ENCODE data around the gene TNS4. TPM values are rescaled to one million over a fixed set of nuclear protein-coding genes. Genes with fewer than 3 reads are reported as not detected.

Gene TNS4
- total RNA-seq, 1 experiment from 2014 or later = 36.6 TPM

DNA sequence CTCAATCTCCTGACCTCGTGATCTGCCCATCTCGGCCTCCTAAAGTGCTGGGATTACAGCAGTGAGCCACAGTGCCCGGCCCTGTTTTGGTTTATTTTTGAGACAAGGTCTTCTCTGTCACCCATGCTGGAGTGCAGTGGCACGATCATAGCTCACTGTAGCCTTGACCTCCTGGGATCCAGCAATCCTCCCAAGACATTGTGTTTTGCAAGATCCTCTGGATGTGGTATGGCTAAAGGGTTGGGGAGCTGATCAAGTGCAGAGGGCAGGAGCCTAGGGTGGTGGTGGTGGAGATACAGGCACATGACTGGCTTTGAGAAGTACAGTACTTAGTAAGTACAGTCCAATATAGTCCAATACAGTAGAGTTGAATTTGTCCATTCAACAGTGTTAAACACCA, 16.6 kb upstream of the TNS4 start:
- intact Hi-C loops (cut with micrococcal nuclease) = no loop called here
- Histone ChIP-seq H3K4me2 (ENCODE audit: low read length) (peak overlapping the region; percentile 84), H3K4me3 (replicated peaks in 1 of 2; ENCODE audit: low read depth in 1 of 2, low read length in 2 of 2) (peak overlapping the region in 1 of 2 experiments; percentile 40; a peak in 2 of 4 replicates), H3K9me2 (ENCODE audit: insufficient read depth) (no peaks in the 10 kb centered on the region), H3K9ac (ENCODE audit: low read length) (peak overlapping the region; percentile 61), H3K4me1 (ENCODE audit: control insufficient read depth in 1 of 2, insufficient read depth in 2 of 2, low read length in 2 of 2) (peaks cover 77 to 100% of the 10 kb centered on the region in 2 experiments), H3K27me3 (ENCODE audit: insufficient read depth, low read length) (no peaks in the 10 kb centered on the region), H4K20me1 (ENCODE audit: insufficient read depth) (no peaks in the 10 kb centered on the region), H3K9me3 (ENCODE audit: control insufficient read depth in 1 of 2, insufficient read depth in 1 of 2, low read depth in 1 of 2, low read length in 2 of 2) (no peaks in the 10 kb centered on the region), H3K79me2 (ENCODE audit: insufficient read depth, low read length) (no peaks in the 10 kb centered on the region), H2AFZ (ENCODE audit: low read depth, low read length, poor library complexity, severe bottlenecking) (no peak overlapping the region), H3K36me3 (ENCODE audit: control insufficient read depth in 1 of 2, insufficient read depth in 2 of 2, low read length in 2 of 2) (no peaks in the 10 kb centered on the region), H3K27ac (ENCODE audit: low read depth, low read length) (peak overlapping the region; percentile 83)
- no peak for TF ChIP-seq YY1 (IDR thresholded peaks at IDR 0.05; ENCODE audit: extremely low read depth, insufficient replicate concordance, low read depth, low read length)
- TF ChIP-seq POLR2AphosphoS5 (IDR thresholded peaks at IDR 0.05; ENCODE audit: low read depth, low read length) = no peak
- TF ChIP-seq MAX (IDR thresholded peaks at IDR 0.05) = no peak
- TF ChIP-seq CEBPB (IDR thresholded peaks at IDR 0.05; ENCODE audit: low read depth) = no peak
- no peak for TF ChIP-seq ZNF274 (IDR thresholded peaks at IDR 0.05; ENCODE audit: low read depth, low read length)
- TF ChIP-seq TCF7L2 (IDR thresholded peaks at IDR 0.05; ENCODE audit: borderline replicate concordance, extremely low read depth, insufficient read depth, insufficient read length) = no peak
- no peak for TF ChIP-seq ATF3 (IDR thresholded peaks at IDR 0.05)
- TF ChIP-seq SP1 (IDR thresholded peaks at IDR 0.05; ENCODE audit: low read depth) = no peak
- CTCF ChIA-PET = interaction anchor here (0.6 kb wide), 1 partner anchor 42 kb away, joined by 3 read pairs; no protein-coding TSS in a partner anchor
- DNase-seq (ENCODE audit: low read depth, low spot score) (no peak), ATAC-seq (no peak)
- POLR2A ChIA-PET = interaction anchor here (1.3 to 2.4 kb wide), 3 partner anchors 10 to 16 kb away, joined by 6 to 11 read pairs (median 9); partner anchors contain the start of gene TNS4
- RAD21 ChIA-PET (ENCODE audit: low non-redundant PET in 1 of 2, low total read pairs in 2 of 2, uncharacterized antibody in 2 of 2, unreplicated experiment in 2 of 2) = interaction anchor here in 1 of 2 experiments (0.6 kb wide), 1 partner anchor 1267 kb away, joined by 3 read pairs; no protein-coding TSS in a partner anchor
- no TSS peak for BruUV-seq (replicated peaks)

GRCh38 chr17:40517286-40517662, 15.9 kb upstream of the TNS4 start:
- H3K9ac ChIP-seq (ENCODE audit: low read length) = peak overlapping the region; percentile 50
- peak overlapping the region; percentile 71 for H3K4me2 ChIP-seq (ENCODE audit: low read length)

More at GRCh38 chr17:40517286-40517662, 15.9 kb upstream of the TNS4 start:
- TF ChIP-seq POLR2AphosphoS5 (IDR thresholded peaks at IDR 0.05; ENCODE audit: low read depth, low read length) = no peak
- no peak for TF ChIP-seq YY1 (IDR thresholded peaks at IDR 0.05; ENCODE audit: extremely low read depth, insufficient replicate concordance, low read depth, low read length)
- no peak for TF ChIP-seq JUND (IDR thresholded peaks at IDR 0.05)
- no peak for TF ChIP-seq CTCF (IDR thresholded peaks at IDR 0.05 in 2 of 3, conservative IDR thresholded peaks at IDR 0.05 in 1 of 3; ENCODE audit: borderline replicate concordance in 1 of 3, insufficient read depth in 1 of 3, low read depth in 2 of 3, low read length in 2 of 3)
- 0 out of 2 replicates have a peak, but pooled peaks have one; percentile 2 for TF ChIP-seq CBX3 (IDR thresholded peaks at IDR 0.05; ENCODE audit: low read depth)
- no peak for TF ChIP-seq SP1 (IDR thresholded peaks at IDR 0.05; ENCODE audit: low read depth)
- no peak for TF ChIP-seq FOSL1 (IDR thresholded peaks at IDR 0.05; ENCODE audit: low read depth)
- no peak for TF ChIP-seq SRF (IDR thresholded peaks at IDR 0.05; ENCODE audit: low read depth)
- no peak for TF ChIP-seq TCF7L2 (IDR thresholded peaks at IDR 0.05; ENCODE audit: borderline replicate concordance, extremely low read depth, insufficient read depth, insufficient read length)
- TF ChIP-seq SIN3A (IDR thresholded peaks at IDR 0.05; ENCODE audit: low read depth) = no peak; the same call in 1 of the 2 replicates
- TF ChIP-seq MAX (IDR thresholded peaks at IDR 0.05) = 0 out of 2 replicates have a peak, but pooled peaks have one; percentile 5
- no peak for TF ChIP-seq POLR2A (IDR thresholded peaks at IDR 0.05; ENCODE audit: borderline replicate concordance, extremely low read depth, insufficient read depth, insufficient read length)
- ATAC-seq (no peak), DNase-seq (ENCODE audit: low read depth, low spot score) (no peak)
- RAD21 ChIA-PET (ENCODE audit: low non-redundant PET in 1 of 2, low total read pairs in 2 of 2, uncharacterized antibody in 2 of 2, unreplicated experiment in 2 of 2) = interaction anchor here in 1 of 2 experiments (0.7 to 0.8 kb wide), 2 partner anchors 16 to 40 kb away, joined by 3 to 4 read pairs; no protein-coding TSS in a partner anchor
- H3K36me3 ChIP-seq (ENCODE audit: control insufficient read depth in 1 of 2, insufficient read depth in 2 of 2, low read length in 2 of 2) = no peaks in the 10 kb centered on the region
- POLR2A ChIA-PET = interaction anchor here (0.7 to 2.4 kb wide), 4 partner anchors 10 to 18 kb away, joined by 3 to 11 read pairs (median 8); partner anchors contain the start of gene TNS4
- H3K79me2 ChIP-seq (ENCODE audit: insufficient read depth, low read length) = no peaks in the 10 kb centered on the region
- CTCF ChIA-PET = interaction anchor here (0.6 kb wide), 1 partner anchor 42 kb away, joined by 3 read pairs; no protein-coding TSS in a partner anchor
- peak overlapping the region; percentile 83 for H3K27ac ChIP-seq (ENCODE audit: low read depth, low read length)
- no peaks in the 10 kb centered on the region for H3K27me3 ChIP-seq (ENCODE audit: insufficient read depth, low read length)
- H3K9me3 ChIP-seq (ENCODE audit: control insufficient read depth in 1 of 2, insufficient read depth in 1 of 2, low read depth in 1 of 2, low read length in 2 of 2) = no peaks in the 10 kb centered on the region
- no peaks in the 10 kb centered on the region for H4K20me1 ChIP-seq (ENCODE audit: insufficient read depth)
- H2AFZ ChIP-seq (ENCODE audit: low read depth, low read length, poor library complexity, severe bottlenecking) = no peak overlapping the region
- H3K4me1 ChIP-seq (ENCODE audit: control insufficient read depth in 1 of 2, insufficient read depth in 2 of 2, low read length in 2 of 2) = peaks cover 81 to 100% of the 10 kb centered on the region in 2 experiments
- H3K9me2 ChIP-seq (ENCODE audit: insufficient read depth) = no peaks in the 10 kb centered on the region
- intact Hi-C loops (cut with micrococcal nuclease) = no loop called here
- H3K4me3 ChIP-seq (replicated peaks in 1 of 2; ENCODE audit: low read depth in 1 of 2, low read length in 2 of 2) = peak overlapping the region in 1 of 2 experiments; percentile 32; a peak in 3 of 4 replicates
- BruUV-seq (replicated peaks) = TSS peak; percentile 83
